NCI-H1105 treated with DMSO at 0.1 percent for 48 hours (cell line): ENCODE measurements around the gene DMAP1.
A peak's percentile ranks its signal among the peaks of the same experiment; 100 is the strongest.

Experiments used
- DNase-seq: peaks from one replicate; lab custom pipeline; 2025; lab: John Stamatoyannopoulos, UW

The DMAP1 gene

GRCh38 chr1:44228218-44228617 is 14.9 kb downstream of the DMAP1 start:
- no peak for DNase-seq

- DNase-seq = no peak
Measured at GRCh38 chr1:44229435-44230167, 16.3 kb downstream of the DMAP1 start.

GRCh38 chr1:44230796-44231195 is 17.5 kb downstream of the DMAP1 start:
- no peak for DNase-seq

- DNase-seq = no peak
Measured at GRCh38 chr1:44233593-44233992, 20.3 kb downstream of the DMAP1 start.

- DNase-seq = no peak
Measured at GRCh38 chr1:44235808-44236207, 22.5 kb downstream of the DMAP1 start.

- DNase-seq = no peak
Measured at GRCh38 chr1:44236490-44237272, 23.4 kb downstream of the DMAP1 start.

- no peak for DNase-seq
Measured at GRCh38 chr1:44237721-44238457, 24.6 kb downstream of the DMAP1 start.

GRCh38 chr1:44238660-44239059 is 25.4 kb downstream of the DMAP1 start:
- no peak for DNase-seq

GRCh38 chr1:44239331-44239960 is 26.2 kb downstream of the DMAP1 start:
- no peak for DNase-seq

- no peak for DNase-seq
Measured at GRCh38 chr1:44239961-44240371, 26.7 kb downstream of the DMAP1 start.

GRCh38 chr1:44240802-44241671 is 27.8 kb downstream of the DMAP1 start:
- no peak for DNase-seq

GRCh38 chr1:44242746-44243145 is 29.5 kb downstream of the DMAP1 start:
- DNase-seq = no peak

GRCh38 chr1:44243782-44244495 is 30.7 kb downstream of the DMAP1 start:
- DNase-seq = no peak

- no peak for DNase-seq
Measured at GRCh38 chr1:44244986-44245385, 31.7 kb downstream of the DMAP1 start.

GRCh38 chr1:44246806-44247205 is 33.5 kb downstream of the DMAP1 start:
- no peak for DNase-seq

GRCh38 chr1:44249543-44249942 is 36.3 kb downstream of the DMAP1 start:
- DNase-seq = peak; percentile 8

GRCh38 chr1:44250068-44250781 is 37.0 kb downstream of the DMAP1 start:
- no peak for DNase-seq

- no peak for DNase-seq
Measured at GRCh38 chr1:44251486-44251885, 38.2 kb downstream of the DMAP1 start.

GRCh38 chr1:44251989-44252671 is 38.9 kb downstream of the DMAP1 start:
- no peak for DNase-seq
